AG04450 (cell line): ENCODE results near the gene ADPRS. TPM values are rescaled to one million over a fixed set of nuclear protein-coding genes. Genes with fewer than 3 reads are reported as not detected.

Experiments
- CTCF ChIA-PET: fragments of 300-600, 350-600 bp; formaldehyde crosslinking; extraction: SDS; loops from one replicate; lab custom pipeline; 2022; ENCODE audit warnings: antibody characterized with exemption, inconsistent platforms; lab: Charles Lee
- POLR2A ChIA-PET: fragments of 350-600 bp; formaldehyde crosslinking; extraction: SDS; loops from one replicate; lab custom pipeline; 2021; ENCODE audit warnings: antibody characterized with exemption, inconsistent platforms; lab: Yijun Ruan, JAX
- DNase-seq: peaks from one replicate; pipeline ENCODE4 v3.0.0-alpha.2; 2011; ENCODE audit warnings: low read depth, low spot score
- H3K27ac ChIP-seq: one replicate; pipeline ENCODE4 v1.5.1; 2012; ENCODE audit warnings: low read depth, low read length, control low read depth
- H3K27me3 ChIP-seq: one replicate; pipeline ENCODE4 v1.6.0; 2012; ENCODE audit warnings: low read length; ENCODE audit not compliant: control insufficient read depth, insufficient read depth
- H3K4me3 ChIP-seq: 2 replicates; pipeline ENCODE4 v1.5.1; 2011; ENCODE audit warnings: mild to moderate bottlenecking, low read depth, low read length, control low read depth
- H3K9me3 ChIP-seq: 2 replicates; pipeline ENCODE4 v1.5.1; 2012; ENCODE audit warnings: low read length; ENCODE audit not compliant: control insufficient read depth, insufficient read depth
- polyA plus RNA-seq: library from polyadenylated mRNA; depleted of rRNA; stranded (reverse); fragments of >200 nt; gene quantifications from 2 replicates; pipeline ENCODE4 v1.2.3, GENCODE V29; 2011
- TF ChIP-seq, protein P1 (sequence below): IDR thresholded peaks from 2 replicates; pipeline ENCODE4 v1.5.1; 2011; ENCODE audit warnings: low read depth, low read length, control low read depth, inconsistent platforms

ADPRS gene
- polyA plus RNA-seq, 1 experiment = 22.1 TPM

DNA sequence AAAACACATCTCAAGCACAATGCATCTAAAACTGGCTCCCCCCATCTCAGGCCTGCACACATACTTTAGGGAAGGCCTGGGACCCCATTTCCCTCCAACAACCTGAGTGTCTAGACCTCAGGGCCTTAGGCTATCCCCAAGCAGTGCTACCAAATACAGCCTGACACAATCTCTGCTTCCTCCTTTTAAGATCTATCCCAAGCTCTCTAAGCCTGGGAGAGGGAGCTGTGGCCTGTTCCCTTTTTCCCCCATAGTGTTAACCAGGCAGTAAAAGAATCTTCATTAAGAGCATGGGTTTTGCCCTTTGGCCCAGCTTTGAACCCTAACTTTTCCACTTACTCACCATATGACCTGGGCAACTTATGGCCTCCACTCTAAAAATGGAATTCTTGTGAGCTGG is 47.1 kb downstream of the ADPRS start:
- TF ChIP-seq, protein P1, sequence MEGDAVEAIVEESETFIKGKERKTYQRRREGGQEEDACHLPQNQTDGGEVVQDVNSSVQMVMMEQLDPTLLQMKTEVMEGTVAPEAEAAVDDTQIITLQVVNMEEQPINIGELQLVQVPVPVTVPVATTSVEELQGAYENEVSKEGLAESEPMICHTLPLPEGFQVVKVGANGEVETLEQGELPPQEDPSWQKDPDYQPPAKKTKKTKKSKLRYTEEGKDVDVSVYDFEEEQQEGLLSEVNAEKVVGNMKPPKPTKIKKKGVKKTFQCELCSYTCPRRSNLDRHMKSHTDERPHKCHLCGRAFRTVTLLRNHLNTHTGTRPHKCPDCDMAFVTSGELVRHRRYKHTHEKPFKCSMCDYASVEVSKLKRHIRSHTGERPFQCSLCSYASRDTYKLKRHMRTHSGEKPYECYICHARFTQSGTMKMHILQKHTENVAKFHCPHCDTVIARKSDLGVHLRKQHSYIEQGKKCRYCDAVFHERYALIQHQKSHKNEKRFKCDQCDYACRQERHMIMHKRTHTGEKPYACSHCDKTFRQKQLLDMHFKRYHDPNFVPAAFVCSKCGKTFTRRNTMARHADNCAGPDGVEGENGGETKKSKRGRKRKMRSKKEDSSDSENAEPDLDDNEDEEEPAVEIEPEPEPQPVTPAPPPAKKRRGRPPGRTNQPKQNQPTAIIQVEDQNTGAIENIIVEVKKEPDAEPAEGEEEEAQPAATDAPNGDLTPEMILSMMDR = no peak
- POLR2A ChIA-PET = interaction anchor here (1.3 kb wide), 1 partner anchor 14 kb away, joined by 8 read pairs; the partner anchor contains the start of gene TRAPPC3
- DNase-seq = no peak
- CTCF ChIA-PET = interaction anchor here (0.9 to 6.2 kb wide), 14 partner anchors 9 to 165 kb away, joined by 3 to 145 read pairs (median 6); partner anchors contain the start of gene TRAPPC3
- Histone ChIP-seq H3K9me3 (no peaks in the 10 kb centered on the region), H3K4me3 (no peak overlapping the region), H3K27ac (peak overlapping the region; percentile 77), H3K27me3 (no peaks in the 10 kb centered on the region)

DNA sequence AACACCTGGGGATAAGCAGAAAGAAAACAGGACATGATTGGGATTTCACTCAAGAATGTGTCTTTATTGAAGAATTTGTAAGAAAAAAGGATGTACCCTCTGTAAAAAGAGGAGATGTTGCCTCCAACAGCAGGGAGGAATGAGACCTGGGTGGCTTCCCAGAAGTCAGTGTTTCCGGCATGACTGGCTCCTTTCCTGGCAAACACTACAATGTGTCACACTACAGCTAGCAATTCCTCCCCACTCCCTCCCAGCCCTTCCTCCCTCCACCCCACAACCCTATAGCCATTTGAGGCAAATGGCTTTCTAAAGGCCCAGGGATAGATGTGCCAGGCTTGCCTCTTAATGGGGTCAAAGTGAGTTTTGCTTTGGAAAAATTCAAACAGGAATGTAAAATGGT is 47.8 kb downstream of the ADPRS start:
- DNase-seq = peak; percentile 63
- TF ChIP-seq, protein P1 = no peak
- ChIA-PET CTCF (interaction anchor here (1.0 to 6.2 kb wide), 4 partner anchors 13 to 149 kb away, joined by 3 to 145 read pairs (median 9); partner anchors contain the start of gene TRAPPC3), POLR2A (interaction anchor here (1.3 kb wide), 1 partner anchor 13 kb away, joined by 8 read pairs; the partner anchor contains the start of gene TRAPPC3)
- Histone ChIP-seq H3K4me3 (no peak overlapping the region), H3K27ac (peak overlapping the region; percentile 77), H3K9me3 (no peaks in the 10 kb centered on the region), H3K27me3 (no peaks in the 10 kb centered on the region)

DNA sequence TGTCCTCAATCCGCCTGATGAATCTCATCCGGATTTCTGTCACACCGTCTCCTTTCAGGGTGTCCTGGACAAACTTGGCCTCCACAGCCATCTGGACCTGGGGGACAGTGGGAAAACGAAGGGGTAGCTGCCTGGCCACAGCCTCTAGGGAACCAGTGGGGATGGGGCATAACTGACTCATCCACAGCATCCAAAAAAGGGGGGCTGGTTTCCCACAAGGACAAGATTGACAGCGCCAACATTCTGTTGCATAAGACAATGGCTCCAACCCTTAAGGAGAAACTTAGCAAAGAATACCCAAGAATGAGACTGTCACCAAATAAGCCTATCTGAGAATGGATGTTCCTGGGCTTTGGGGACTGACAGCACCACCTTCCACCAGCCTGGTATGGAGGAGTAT is 48.5 kb downstream of the ADPRS start:
- Histone ChIP-seq H3K9me3 (no peaks in the 10 kb centered on the region), H3K27ac (peak overlapping the region; percentile 77), H3K27me3 (no peaks in the 10 kb centered on the region), H3K4me3 (no peak overlapping the region)
- DNase-seq = no peak
- CTCF ChIA-PET = interaction anchor here (1.0 to 6.2 kb wide), 3 partner anchors 38 to 148 kb away, joined by 3 to 145 read pairs (median 13); no protein-coding TSS in a partner anchor
- POLR2A ChIA-PET = interaction anchor here (1.3 kb wide), 1 partner anchor 12 kb away, joined by 8 read pairs; the partner anchor contains the start of gene TRAPPC3
- TF ChIP-seq, protein P1 = no peak

DNA sequence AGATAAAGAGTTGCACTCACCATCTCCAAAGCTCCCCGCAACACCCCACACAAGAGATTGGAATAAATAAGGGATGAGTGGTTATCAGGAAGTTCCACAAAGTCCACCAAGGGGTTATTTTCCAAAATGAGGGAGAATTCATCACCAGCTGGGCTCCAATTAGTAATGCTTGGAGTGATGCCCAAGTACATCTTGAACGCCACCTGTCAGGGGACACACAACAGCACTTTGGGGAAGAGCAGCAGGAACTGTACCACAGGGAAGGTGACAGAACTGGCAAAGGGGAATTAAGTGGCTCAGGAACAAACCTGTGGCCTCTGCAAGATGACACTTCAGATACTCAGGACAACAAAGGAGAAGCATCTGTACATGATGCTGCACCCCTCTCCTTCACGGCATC is 49.1 kb downstream of the ADPRS start:
- TF ChIP-seq, protein P1 = no peak
- DNase-seq = no peak
- no peak overlapping the region for H3K4me3 ChIP-seq
- no peaks in the 10 kb centered on the region for H3K27me3 ChIP-seq
- no peak overlapping the region for H3K27ac ChIP-seq
- POLR2A ChIA-PET = no interaction called here
- CTCF ChIA-PET = interaction anchor here (1.0 to 6.2 kb wide), 4 partner anchors 38 to 148 kb away, joined by 3 to 145 read pairs (median 8); no protein-coding TSS in a partner anchor
- H3K9me3 ChIP-seq = no peaks in the 10 kb centered on the region

DNA sequence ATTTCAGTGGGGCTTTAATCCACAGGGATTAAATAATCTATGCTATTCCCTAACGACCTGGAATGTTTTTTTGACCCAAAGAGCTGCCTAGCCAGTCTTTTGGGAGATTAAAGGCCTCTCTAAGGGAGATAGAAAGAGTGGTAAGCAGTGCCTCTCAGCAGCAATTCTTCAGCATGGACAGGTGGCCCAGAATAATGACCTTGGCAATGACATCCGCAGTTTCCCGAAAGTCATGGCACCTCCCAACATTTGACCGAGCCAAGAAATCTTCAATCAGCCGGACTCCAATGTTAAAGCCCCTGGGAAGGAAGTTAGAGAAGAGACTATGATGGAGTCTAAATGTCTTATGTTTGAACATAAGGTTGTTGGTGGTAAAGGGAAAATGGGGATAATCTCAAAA is 50.8 kb downstream of the ADPRS start:
- TF ChIP-seq, protein P1 = no peak
- no peak overlapping the region for H3K4me3 ChIP-seq
- CTCF ChIA-PET = interaction anchor here (0.5 to 1.0 kb wide), 3 partner anchors 146 to 161 kb away, joined by 3 to 5 read pairs (median 3); no protein-coding TSS in a partner anchor

More for the DNA sequence above, 50.8 kb downstream of the ADPRS start:
- Histone ChIP-seq H3K27me3 (no peaks in the 10 kb centered on the region), H3K9me3 (no peaks in the 10 kb centered on the region), H3K27ac (no peak overlapping the region)
- no peak for DNase-seq
- POLR2A ChIA-PET = no interaction called here
